H4 (cell line): Measurements from ENCODE around the gene PIWIL1. TPM values are rescaled to one million over a fixed set of nuclear protein-coding genes. Genes with fewer than 3 reads are reported as not detected.
A peak's percentile ranks its signal among the peaks of the same experiment; 100 is the strongest.

Source experiments
- DNase-seq: peaks from one replicate; pipeline ENCODE4 v3.0.0-alpha.2; 2015; ENCODE audit warnings: low spot score
- total RNA-seq: library from RNA; depleted of rRNA; stranded (reverse); fragments of >200 nt; shearing (Covaris generic); gene quantifications from 2 replicates; pipeline ENCODE4 v1.2.3, GENCODE V29; 2014; rRNA removed

PIWIL1 gene
- 0.06 and 0.08 TPM in 2 replicates for total RNA-seq

DNA sequence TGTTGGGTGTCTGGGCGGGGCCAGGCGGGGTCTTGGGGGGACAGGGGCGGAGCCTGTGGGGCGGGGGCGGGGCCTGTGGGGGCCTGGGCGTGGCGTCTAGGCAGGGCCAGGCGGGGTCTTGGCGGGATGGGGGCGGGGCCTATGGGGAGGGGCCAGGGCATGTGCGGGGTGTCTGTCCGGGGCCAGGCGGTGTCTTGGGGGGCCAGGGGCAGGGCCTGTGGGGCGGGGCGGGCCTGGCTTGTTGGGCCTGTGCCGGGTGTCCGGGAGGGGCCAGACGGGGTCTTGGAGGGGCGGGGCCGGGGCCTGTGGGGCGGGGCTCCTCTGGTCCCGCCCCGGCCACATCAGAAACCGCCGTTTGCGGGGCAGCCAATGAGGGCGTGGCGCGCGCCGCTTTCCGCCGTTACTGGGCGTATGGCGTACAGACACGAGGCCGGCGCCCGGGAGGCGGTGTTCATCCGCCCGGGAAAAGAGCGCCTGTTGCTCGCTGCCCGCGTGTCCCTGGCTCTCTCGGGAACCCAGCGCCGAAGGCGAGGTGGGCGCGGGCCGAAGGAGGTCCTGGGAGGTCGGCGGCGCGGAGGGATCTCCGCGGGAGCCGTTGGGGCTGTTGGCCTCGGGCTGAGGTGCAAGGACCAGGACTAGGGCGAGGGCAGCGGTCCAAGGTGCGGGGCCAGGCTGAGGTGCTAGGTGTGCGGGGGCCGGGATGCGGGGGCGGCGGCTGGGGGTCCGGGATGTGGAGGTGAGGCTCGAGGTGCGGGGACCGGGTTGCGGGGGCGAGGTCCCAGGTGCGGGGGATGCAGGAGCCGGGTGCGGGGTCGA lies at the start of gene PIWIL1:
Gene PIWIL1 (plus strand): TSS at position 400 of the 816 bp plus-strand sequence. CDS start 4,705 bp downstream, outside the sequence.
- no peak for DNase-seq

DNA sequence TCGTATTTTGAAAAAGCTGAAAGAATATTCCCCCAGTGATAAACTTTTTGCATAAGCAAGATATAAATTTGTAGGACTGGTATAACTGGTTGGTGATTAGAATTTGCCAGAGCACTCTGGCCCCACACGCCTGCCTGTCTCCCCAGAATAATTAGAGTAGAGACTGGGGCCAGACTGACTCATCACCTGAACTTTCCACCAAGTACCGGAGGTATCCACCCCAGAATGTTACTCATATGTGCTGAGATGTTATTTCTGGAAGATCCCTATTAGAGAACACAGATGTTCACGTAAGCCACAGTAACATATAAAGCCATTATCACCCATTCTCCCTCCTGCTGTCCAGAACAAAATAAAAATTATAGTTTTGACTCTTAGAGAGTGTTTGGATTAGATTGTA lies 49.5 kb upstream of the PIWIL1 start:
- DNase-seq: no peak

DNA sequence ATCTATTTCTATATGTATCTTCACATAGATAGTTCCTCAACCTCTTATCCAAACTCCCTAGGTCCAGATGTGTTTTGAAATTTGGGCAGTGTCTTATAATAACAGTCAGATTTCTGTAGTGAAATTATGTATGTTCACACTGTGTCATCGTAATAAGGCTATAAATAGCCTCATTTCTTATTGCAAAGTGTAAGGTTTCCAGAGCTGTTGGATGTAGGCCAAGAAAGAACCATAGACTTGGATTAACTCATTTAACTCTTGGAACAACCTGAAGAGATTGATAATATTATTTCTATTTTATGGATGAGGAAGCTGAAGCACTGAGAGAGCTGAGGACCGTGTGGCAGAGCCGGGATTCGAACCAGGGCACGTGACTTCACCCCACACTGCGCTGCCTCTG lies 49.0 kb upstream of the PIWIL1 start:
- no peak for DNase-seq

DNA sequence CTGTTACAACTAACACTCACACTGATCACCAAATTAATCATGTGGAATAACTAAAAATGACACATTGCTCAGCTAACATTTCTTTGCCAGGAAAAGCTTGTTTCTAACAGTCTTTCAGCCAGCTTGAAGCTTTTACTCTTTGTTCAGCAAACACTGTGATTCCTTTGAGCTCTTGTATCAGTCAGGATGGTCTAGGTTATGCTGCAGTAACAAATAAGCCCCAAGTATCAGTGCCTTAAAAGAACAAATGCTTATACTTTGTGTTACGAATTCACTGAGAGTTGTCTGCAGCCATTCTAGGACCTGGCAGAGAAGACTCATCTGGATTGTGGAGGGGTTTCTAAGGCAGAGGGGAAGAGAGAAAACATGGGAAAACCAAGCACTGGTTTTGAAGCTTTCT lies 47.6 kb upstream of the PIWIL1 start:
- no peak for DNase-seq

DNA sequence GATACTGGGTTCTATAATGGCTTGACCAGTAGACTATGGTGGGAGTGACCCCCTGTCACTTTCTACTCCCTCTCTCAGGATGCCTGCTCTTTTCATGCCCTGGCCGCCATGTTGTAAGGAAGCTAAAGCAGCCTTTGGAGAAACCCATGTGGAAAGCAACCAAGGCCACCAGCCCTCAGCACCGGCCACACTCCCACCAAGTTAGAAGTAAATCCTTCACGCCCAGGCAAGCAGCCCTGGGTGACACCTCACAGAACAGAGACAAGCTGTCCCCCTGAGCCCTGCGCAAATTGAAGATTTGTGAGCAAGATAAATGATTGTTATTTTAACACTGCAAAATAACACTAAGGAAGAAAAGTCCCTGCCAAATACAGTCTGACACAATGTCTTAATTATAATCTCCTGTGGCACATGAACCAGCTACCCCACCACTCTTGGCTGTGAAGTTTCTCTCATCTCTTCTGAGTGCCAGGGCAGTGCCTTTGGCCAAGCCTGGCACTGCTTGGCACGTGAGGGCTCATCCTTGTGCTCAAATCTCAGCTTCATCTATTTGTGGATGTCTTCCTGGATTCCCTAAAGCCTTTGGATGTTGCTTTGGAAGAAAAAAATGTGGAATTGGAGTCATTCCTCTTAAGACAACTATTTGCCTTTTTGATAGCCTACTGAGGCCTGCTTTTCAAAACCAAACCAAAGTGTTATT lies 39.2 kb upstream of the PIWIL1 start:
- DNase-seq: no peak

DNA sequence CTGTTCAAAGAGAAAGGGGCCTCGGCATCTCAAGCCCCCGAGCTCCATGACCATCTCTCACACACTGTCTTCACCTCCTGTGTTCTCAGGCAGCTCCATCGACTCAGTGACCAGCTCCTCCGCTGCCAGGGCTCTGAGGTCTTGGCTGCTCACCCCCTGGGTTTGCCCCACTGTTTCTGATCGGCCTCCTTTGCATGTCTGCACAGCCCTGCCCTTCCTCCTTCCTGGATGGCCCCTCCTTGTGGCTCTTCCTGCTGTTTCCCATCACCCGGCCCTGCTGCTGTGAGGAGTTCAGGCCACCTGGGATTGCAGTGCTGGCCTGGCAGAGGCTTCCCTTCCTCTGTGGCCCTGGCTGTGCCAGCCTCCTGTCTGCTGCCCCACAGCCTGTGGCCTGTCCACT lies 38.1 kb upstream of the PIWIL1 start:
- no peak for DNase-seq

DNA sequence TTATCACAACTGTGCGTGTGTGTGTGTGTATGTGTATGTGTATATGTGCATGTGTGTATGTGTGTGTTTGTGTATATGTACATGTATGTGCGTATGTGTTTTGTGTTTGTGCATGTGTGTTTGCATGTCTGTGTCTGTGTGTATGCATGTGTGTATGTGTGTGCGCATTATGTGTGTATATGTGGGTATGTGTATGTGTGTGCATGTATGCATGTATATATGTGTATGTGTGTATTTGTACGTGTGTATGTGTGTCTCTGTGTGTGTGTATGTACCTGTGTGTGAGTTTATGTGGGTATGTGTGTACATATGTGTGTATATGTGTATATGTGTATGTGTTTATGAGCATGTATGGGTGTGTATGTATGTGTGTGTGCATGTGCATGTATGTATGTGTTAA lies 37.6 kb upstream of the PIWIL1 start:
- no peak for DNase-seq

DNA sequence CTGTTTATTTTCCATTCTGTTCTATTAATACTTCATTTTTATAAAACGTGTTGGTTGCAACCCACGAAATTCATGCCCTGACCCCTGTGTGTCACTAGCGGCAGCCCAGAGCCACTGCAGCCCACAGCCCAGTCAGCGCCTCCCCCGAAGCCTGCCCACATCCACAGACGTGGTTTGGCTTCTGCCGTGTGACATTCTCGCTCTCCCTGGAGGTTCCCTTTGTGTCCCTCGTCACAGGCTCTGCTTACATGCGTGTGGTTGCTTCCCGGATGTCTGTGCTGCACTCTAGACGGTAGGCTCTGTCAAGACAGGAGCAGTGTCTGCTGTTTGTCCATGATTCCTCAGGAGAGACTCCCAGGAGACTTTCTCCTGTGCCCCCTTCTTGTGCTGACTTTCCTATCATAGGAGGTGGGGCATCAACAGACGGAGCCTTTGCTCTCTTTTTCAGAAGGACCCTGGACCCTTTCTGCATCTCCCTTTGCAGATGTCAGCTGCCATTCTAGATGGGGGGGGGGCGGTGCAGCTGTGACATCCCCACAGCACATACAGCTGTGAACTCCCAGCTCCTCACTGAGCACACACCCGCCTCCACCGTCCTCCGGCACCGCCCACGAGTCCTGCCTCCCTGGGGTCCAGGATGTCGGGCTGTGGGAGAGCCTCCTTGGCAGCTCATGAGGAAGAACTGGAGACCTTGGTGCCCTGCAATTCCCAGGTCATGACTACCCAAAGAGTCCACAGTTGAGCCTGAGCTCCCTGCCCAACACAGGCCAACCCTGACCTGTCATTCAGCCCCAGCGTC lies 36.8 kb upstream of the PIWIL1 start:
- DNase-seq: no peak

DNA sequence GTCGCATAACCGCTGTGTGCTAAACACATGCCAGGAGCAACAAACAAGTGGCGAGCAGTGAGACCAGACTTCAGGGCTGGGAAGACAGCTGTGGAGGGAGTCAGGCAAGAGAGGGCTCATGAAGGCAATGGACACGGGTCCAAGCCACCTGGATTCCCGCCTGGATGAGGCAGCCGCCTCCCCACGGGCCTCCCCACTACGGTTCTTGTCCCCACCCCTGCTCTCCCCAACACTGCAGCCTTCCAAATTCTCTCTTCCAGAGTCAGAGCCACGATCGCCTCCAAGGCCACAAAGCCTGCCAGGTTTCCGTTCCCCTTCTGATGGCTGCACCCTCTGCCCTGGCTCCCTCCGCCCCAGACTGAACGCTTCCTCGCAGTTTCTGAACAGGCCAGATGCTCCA lies 36.1 kb upstream of the PIWIL1 start:
- DNase-seq: no peak

DNA sequence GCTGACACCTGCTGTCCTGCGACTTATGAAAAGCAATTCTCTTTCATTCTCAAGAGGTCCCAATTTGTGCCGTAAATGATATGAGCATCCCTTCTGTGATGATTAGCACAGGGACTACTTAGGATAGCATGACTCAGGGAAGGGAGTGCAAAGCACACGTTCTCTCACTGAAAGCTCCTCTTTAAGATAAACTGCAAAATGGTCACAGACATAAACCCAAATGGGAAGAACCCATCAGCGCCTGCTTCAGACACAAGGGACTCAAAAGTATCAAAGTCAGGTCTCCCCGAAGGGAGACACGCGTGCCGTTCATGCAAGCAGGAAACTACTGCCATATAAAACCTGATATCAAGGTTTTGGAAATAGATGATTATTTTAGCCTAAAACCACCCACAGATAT lies 33.9 kb upstream of the PIWIL1 start:
- no peak for DNase-seq

DNA sequence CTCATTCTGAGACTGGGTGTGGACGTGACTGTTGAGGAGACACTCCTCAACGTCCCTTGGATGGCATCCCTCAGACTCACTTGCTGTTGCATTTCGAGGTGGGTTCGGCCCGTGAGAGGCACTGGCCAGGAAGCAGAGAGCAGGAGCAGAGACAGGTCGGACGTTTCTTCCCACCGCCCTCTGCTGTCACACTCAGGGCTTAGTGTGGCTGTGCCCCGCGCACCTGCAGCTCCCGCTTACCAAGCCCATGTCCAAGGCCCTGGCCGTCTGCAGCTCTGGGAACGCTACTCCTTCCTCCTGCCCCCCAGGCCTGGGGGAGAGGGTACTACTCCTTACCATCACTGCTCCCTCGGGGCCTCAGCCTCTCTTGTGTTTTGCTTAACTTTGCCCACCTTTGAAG lies 29.8 kb upstream of the PIWIL1 start:
- no peak for DNase-seq

DNA sequence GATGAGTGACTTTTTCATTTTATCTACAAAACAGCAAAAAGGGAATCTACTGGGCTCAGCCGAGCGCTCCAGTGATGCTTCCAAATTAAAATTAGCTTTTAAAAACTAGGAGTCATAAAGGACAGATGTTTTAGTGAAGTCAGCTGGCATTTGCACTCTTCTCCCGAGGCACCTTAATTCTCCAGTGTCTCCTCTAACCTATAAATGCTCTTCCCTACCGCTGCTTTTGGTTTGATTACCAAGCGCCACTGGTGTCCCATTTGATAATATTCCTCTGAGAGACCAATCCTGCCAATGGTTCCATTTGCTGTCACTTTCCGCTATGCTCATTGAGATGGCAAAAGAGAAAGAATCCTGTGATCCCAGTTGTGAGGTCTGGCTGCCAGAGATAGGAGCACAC lies 29.3 kb upstream of the PIWIL1 start:
- no peak for DNase-seq

DNA sequence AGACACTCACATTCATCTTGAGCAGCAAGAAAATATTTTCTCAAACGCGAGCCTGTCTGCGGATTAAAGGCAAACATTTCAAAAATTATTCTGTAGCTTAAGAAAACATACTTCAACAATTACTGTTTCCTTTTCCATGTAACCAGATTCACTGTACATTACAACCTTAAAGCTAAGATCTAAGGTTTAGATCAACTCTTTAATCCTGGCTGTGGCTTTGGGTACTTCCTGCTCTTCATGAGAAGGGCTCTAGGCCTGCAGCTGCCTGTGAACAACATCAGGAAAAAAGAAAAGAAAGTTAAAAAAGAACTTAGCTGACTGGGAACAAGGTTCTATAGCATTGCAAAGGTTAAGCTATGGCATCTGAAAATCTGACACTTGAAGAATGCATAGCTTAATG lies 21.4 kb upstream of the PIWIL1 start:
- no peak for DNase-seq

DNA sequence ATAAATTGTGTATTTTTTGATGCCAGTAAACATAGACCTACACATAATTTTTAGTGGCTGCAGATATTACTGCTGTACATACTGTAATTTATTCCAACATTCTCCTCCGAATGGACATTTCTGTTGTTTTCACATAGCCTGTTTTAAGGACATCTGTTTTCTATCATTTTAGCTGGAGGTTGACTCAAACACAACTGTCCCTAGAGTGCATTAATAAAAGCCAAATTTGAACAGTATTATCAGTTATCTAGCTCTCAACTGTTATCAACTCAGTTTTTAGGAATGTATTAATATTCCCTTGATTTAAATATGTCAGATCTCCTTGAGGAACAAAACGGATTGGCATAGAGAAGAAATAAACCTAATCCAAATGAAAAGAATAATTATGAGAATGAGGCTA lies 17.2 kb upstream of the PIWIL1 start:
- no peak for DNase-seq

DNA sequence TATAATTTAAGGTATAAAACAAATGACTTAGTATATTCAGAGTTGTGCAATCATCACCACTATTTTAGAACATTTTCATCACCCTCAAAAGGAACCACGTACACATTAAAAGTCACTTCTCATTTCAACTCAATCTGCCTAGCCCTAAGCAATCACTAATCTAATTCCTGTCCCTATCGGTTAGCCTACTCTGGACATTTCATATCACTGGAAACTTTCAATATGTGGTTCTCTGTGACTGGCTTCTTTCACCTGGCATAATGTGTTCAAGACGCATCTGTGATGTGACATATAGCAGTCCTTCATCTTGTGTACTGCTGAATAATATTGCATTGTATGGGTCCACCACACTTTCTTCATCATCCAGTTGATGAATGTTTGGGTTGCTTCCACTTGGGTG lies 15.4 kb upstream of the PIWIL1 start:
- DNase-seq: no peak

DNA sequence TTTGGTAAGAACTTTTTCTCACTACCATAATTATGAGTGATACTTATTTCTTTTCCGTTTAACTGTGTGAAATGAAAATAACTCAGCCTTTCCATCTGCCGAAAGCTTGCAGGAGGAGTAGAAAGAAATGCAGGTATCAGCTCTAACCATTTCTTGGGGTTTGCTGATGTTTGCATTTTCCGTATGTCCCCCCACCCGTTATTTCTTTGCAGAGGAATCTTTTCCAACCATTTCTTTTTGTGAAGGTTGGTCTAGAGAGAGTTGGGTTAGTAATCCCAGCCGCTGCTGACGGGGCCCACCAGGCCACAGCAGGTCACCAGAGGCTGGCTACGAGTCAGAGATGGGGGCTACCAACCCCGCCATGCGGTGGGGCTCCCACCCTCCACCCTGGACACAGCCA lies 7.0 kb upstream of the PIWIL1 start:
- no peak for DNase-seq

DNA sequence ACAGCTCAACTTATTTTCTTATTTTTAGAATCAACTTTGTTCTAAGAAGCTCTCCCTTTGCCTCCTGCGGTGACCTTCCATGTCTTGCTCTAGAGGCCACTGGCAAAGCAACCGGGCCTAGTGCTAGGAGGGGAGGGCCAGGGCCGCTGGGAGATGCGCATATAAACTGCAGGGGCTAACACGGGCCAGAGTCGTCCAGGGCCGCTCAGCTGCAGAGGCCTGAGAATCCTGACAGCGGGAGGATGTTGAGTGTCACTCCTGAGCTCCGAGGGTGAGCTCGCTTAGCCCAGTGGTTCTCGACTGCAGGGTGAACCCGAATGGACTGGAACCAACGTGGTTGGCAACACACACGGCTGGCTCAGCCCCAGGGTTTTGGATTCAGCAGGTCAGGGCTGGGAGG lies 6.5 kb upstream of the PIWIL1 start:
- DNase-seq: no peak

DNA sequence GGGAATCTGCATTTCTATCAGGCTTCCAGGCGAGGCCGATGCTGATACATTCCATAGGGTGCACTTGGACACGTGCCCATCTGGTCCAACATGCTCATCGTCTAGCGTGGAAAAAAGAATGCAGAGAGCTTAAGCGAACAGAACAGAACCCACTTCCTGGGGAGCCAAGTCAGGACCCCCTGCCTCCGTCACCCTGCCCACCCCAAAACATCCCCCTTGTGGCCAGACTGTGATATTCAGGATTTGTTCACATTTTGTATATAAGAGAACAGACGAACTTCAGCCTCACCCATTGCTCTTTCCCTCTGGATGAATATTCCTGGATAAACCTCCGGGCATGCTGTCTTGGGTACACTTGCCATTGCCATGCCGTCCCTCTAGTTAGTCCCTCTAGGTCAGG lies 4.3 kb upstream of the PIWIL1 start:
- DNase-seq: no peak

DNA sequence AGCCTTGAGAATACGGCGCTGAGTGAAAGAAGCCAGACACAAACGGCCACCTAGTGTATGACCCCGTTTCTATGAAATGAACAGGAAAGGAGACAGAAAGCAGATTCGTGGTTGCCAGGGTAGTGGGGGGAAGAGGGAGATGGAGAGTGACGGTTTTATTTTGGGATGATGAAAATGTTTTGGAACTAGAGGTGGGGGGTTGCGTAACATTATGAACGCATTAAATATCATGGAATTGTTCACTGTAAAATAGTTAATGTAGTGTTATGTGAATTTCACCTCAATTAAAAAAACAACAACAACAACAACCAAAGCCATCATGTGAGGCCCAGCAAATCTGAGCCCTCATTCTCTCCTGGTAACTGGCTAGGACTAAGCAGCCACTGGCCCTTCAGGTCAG lies 3.3 kb upstream of the PIWIL1 start:
- no peak for DNase-seq

DNA sequence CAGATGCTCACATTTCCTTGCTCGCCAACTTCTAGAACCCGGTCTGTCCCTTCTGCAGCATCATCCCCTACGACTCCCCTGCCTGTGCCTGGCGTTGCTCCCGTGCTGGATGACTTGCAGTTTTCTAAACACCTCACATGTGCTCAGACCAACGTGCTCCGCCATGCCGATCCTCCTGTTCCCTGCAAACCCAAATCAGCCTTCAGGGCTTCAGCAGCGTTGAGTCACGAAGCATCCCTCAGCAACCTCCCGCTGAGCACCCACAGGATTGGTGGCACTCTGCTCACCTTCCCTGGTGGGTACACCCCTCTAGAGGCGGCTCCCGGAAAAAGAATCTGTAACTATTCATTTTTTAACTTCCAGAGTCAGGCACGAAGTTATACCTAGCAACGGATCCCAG lies 2.8 kb upstream of the PIWIL1 start:
- peak; percentile 61 for DNase-seq

DNA sequence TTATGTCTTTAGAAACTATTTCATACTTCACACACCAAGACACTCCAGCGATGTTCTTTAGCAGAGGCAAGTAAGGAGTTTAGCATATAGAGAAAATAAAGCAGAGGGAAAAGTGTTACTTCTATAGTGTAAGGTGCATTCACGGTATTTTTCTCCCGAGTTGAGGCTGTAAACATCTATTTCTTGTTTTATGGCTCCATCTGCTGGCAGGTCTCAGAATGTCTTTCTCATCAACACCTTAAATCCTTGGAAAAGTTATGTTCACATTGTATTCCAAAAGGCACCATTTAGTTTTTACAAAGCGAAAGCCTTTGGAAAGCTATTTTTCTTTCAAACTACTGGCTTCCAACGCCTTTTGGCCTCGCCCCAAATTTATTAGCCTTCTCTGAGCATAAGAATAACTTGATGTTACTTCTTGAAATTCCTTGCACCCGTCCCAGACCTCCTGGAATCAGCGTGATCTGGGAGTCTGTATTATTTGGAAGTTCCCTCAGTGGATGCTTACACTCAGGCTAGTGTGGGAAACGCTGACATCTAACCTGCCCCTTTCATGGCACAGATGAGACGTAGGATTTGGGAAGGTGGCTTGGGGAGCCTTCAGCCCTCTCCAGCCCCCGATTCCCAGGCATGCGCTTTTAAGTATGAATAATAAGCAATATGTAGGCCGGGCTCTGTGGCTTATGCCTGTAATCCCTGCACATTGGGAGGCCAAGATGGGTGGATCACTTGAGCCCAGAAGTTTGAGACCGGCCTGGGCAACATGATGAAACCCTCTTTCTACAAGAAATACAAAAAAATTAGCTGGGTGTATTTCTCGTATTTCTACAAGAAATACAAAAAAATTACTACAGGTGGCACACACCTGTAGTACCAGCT lies 1.9 kb upstream of the PIWIL1 start:
- peak; percentile 57 for DNase-seq
